Transverse colon (tissue), 4 donors: Measurements from ENCODE around the gene RNPEPL1. TPM values are rescaled to one million over a fixed set of nuclear protein-coding genes. Genes with fewer than 3 reads are reported as not detected.

Source experiments
- DNase-seq: peaks from one replicate; pipeline ENCODE4 v3.0.0-alpha.2; 2019
- H3K27ac ChIP-seq, 4 donors: fragments of 200-600 bp; sonication (generic); 2 replicates each; pipeline ENCODE4 v1.5.1; 2016 to 2018; ENCODE audit warnings: inconsistent platforms in 4 of 4
- H3K27me3 ChIP-seq: fragments of 200-600 bp; sonication (generic); 2 replicates; pipeline ENCODE4 v1.5.1; 2017; ENCODE audit warnings: inconsistent platforms
- H3K36me3 ChIP-seq, 4 donors: fragments of 200-600 bp; sonication (generic); 2 replicates each; pipeline ENCODE4 v1.5.1; 2017 to 2019; ENCODE audit warnings: inconsistent platforms in 4 of 4
- H3K4me1 ChIP-seq, 4 donors: fragments of 200-600 bp; sonication (generic); 2 replicates each; pipeline ENCODE4 v1.5.1; 2017 to 2020; ENCODE audit warnings: inconsistent platforms in 4 of 4
- H3K4me3 ChIP-seq, 4 donors: fragments of 200-600 bp; sonication (generic); 1 replicate in 1 of 4; 2 replicates in 3 of 4; pipeline versions ENCODE4 v1.5.1 to v1.6.1; 2017 to 2019; ENCODE audit warnings: inconsistent platforms in 4 of 4
- H3K9me3 ChIP-seq, 2 donors: fragments of 200-600 bp; sonication (generic); 2 replicates each; pipeline ENCODE4 v1.5.1; 2017 to 2019; ENCODE audit warnings: inconsistent platforms in 2 of 2
- EP300 ChIP-seq: sonication (generic); formaldehyde crosslinking; IDR thresholded peaks from one replicate; pipeline ENCODE4 v1.6.1; 2017; ENCODE audit warnings: antibody characterized with exemption, low read depth
- POLR2A ChIP-seq: fragments of 450-650 bp; IDR thresholded peaks from one replicate; pipeline ENCODE4 v1.6.1; 2016; ENCODE audit warnings: antibody characterized with exemption, mild to moderate bottlenecking, moderate library complexity
- POLR2AphosphoS5 ChIP-seq, 3 donors: sonication (generic); formaldehyde crosslinking; IDR thresholded peaks; one replicate each; pipeline ENCODE4 v1.6.1; 2016; ENCODE audit warnings: antibody characterized with exemption in 3 of 3
- WGBS, 2 donors: methylation state at CpG; one replicate each; pipeline ENCODE4 v1.1.5; 2018; ENCODE audit warnings: low coverage in 1 of 2; 5-methylcytosine and 5-hydroxymethylcytosine counted together
- in situ Hi-C, 4 donors: fragments of 200-750 bp; cut with MboI; loops; one replicate each; pipeline versions ENCODE4 v1.15.0 to v1.15.1; 2017; ENCODE audit warnings: low sequenced_read_pairs in 3 of 4, low pct_ligation_motif_present in 1 of 4, low pct_unique_long_range_greater_than_20kb in 1 of 4
- intact Hi-C: fragments of 100-400 bp; cut with DNase I; formaldehyde crosslinking; loops from one replicate; pipeline ENCODE4 v1.15.1; 2023; ENCODE audit warnings: low total_unique reads
- total RNA-seq, 4 donors: library from RNA; depleted of rRNA; stranded (reverse); fragments of >200 nt; gene quantifications; one replicate each; pipeline ENCODE4 v1.1.0, GENCODE V29; 2016
- TF ChIP-seq, protein P1 (sequence below), 5 experiments: fragments of 200-600 bp in 3 of 5; fragments of 450-650 bp in 2 of 5; sonication (generic) in 3 of 5; IDR thresholded peaks; 1 replicate in 2 of 5; 2 replicates in 3 of 5; pipeline ENCODE4 v1.5.1; 2016 to 2017; ENCODE audit warnings: antibody characterized with exemption in 5 of 5, inconsistent platforms in 3 of 5, mild to moderate bottlenecking in 2 of 5, moderate library complexity in 1 of 5

The RNPEPL1 gene
- total RNA-seq, 4 donors from 2014 or later: 118 to 208 (median 151) TPM

DNA sequence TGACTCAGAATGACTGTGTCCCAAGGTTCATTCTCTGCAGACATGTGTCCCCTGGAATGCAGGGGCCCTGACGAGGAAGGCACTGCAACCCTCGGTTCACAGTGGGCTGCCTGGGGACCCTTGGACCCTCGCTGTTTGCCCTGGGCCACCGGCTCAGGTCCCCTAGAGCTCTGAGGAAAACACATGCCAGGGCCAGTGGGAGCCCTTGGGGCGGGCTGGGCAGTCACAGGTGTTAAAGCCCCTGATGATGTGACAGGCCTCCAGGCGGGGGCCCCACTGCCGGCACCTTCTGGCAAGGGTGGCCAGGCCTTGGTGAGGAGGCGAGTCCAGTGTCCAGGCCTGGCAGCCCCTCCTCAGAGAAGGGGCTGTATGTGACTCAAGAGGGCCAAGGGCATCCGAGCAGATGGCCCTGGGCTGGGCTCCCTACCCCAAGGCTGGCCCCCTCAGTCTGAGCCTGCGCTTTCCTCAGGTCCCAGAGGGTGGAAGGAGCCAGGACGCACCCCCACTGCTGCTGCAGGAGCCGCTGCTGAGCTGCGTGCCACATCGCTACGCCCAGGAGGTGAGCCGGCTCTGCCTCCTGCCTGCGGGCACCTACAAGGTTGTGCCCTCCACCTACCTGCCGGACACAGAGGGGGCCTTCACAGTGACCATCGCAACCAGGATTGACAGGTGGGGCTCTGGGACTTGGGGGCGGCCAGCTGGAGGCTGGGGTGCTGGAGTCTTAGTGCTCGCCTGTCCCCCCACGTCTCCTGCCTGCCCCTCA lies 29.3 kb downstream of the RNPEPL1 start:
- H3K27me3 ChIP-seq: no peaks in the 10 kb centered on the region
- H3K36me3 ChIP-seq: no peaks in the 10 kb centered on the region
- no peak for TF ChIP-seq POLR2AphosphoS5 (IDR thresholded peaks at IDR 0.05)
- no peak for TF ChIP-seq EP300
- TF ChIP-seq, protein P1, sequence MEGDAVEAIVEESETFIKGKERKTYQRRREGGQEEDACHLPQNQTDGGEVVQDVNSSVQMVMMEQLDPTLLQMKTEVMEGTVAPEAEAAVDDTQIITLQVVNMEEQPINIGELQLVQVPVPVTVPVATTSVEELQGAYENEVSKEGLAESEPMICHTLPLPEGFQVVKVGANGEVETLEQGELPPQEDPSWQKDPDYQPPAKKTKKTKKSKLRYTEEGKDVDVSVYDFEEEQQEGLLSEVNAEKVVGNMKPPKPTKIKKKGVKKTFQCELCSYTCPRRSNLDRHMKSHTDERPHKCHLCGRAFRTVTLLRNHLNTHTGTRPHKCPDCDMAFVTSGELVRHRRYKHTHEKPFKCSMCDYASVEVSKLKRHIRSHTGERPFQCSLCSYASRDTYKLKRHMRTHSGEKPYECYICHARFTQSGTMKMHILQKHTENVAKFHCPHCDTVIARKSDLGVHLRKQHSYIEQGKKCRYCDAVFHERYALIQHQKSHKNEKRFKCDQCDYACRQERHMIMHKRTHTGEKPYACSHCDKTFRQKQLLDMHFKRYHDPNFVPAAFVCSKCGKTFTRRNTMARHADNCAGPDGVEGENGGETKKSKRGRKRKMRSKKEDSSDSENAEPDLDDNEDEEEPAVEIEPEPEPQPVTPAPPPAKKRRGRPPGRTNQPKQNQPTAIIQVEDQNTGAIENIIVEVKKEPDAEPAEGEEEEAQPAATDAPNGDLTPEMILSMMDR (IDR thresholded peaks at IDR 0.05): no peak
- no peak for TF ChIP-seq POLR2A
- intact Hi-C loops: no loop called here
- 93% methylated on average over 19 of the region's 22 CpGs; no CpG with 5 or more reads in 1 of the 2 donors for WGBS, 2 donors
- in situ Hi-C loops: no loop called here
- DNase-seq: no peak
- no peak overlapping the region for H3K4me3 ChIP-seq
- H3K4me1 ChIP-seq: peaks cover 0 to 4% (median 0%) of the 10 kb centered on the region in 4 donors
- H3K9me3 ChIP-seq: no peaks in the 10 kb centered on the region
- no peak overlapping the region for H3K27ac ChIP-seq

DNA sequence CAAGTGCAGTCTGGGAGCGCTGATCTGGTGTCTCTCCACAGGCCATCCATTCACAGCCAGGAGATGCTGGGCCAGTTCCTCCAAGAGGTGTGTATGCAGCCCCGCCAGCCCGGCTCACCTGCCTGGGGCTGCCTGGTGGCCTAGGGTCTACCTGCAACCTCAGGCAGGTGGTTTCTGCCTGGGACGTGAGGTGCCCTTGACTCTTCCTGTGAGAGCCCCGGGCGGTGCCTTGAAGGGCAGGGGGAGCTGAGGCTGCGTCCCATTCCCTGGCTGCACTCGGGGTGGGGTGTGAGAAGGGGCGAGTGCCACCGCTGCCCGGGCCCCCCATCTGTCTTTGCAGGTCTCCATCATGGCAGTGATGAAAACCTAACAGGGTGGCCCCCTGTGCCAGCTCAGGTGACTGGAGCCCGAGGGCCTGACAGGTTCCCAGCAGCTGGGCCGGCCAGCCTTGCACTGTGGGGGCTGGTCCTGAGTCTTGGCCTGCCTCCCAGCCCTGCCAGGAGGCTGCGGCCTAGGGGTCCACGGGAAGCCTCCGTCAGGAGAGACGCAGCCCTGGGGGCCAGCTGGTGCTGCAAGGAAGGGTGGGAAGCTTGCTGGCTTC lies 30.1 kb downstream of the RNPEPL1 start:
- in situ Hi-C loops: no loop called here
- intact Hi-C loops: no loop called here
- Histone ChIP-seq H3K9me3 (no peaks in the 10 kb centered on the region), H3K36me3 (no peaks in the 10 kb centered on the region), H3K4me3 (no peak overlapping the region), H3K4me1 (peaks cover 4 to 10% (median 6%) of the 10 kb centered on the region in 4 donors), H3K27me3 (no peaks in the 10 kb centered on the region), H3K27ac (no peak overlapping the region)
- WGBS, 2 donors: 94% methylated on average over 16 of the region's 17 CpGs; no CpG with 5 or more reads in 1 of the 2 donors
- DNase-seq: peak; percentile 6
- TF ChIP-seq POLR2AphosphoS5 (IDR thresholded peaks at IDR 0.05) (no peak), EP300 (no peak), POLR2A (no peak)
- TF ChIP-seq, protein P1 (IDR thresholded peaks at IDR 0.05): no peak

DNA sequence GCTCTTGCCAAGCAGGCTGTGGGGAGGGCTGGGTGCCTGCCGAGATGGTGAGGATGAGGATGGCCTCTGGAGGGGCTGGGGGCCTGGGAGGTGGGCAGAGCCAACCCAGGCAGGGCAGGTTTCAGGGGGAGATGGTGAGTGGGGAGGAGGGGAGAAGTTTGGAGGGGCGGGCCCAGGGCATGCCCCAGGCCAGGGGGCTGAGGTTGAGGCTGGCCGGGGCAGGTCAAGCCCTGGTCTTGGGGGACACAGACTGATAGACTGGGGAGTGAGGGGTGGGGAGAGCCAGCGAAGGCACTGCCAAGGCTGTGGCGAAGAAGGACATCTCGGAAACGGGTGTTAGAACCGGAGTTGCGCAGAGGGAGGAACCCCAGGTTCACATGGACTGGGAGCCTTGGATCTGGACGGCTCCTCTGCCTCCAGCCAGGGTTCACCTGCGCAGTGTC lies 30.9 kb downstream of the RNPEPL1 start:
- Histone ChIP-seq H3K27me3 (no peaks in the 10 kb centered on the region), H3K9me3 (no peaks in the 10 kb centered on the region), H3K4me3 (no peak overlapping the region), H3K27ac (no peak overlapping the region), H3K36me3 (no peaks in the 10 kb centered on the region), H3K4me1 (peaks cover 8 to 15% (median 13%) of the 10 kb centered on the region in 4 donors)
- no peak for DNase-seq
- in situ Hi-C loops (no loop called here), intact Hi-C loops (no loop called here)
- 97 to 100% methylated on average over 1 to 11 of the region's 11 CpGs for WGBS, 2 donors
- no peak for TF ChIP-seq EP300
- TF ChIP-seq POLR2AphosphoS5 (IDR thresholded peaks at IDR 0.05): no peak
- TF ChIP-seq POLR2A: no peak
- TF ChIP-seq, protein P1 (IDR thresholded peaks at IDR 0.05): no peak

DNA sequence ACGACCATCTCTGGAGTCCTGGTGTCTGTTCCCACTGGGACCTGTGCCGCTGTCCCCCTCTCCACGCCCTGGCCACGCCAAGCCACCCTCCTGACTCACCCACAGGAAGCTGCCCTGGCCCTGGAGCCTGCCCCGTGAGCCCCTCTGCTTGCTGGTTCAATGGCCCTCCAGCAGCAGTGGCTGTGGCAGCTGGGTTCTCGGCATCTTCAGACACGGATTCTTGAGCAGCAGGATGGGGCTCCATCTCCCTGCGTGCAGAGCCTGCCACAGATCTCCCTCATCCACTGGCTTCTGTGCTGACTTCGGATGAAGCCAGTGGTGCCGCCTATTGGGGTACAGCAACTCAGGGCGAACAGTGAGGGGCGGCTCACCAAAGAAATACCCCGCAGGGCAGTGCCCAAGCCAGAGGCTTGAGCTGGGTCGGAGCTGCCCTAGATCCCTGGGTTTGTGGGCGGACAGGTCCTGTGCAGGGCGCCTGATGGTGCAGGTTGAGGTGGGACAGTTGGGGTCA lies 32.2 kb downstream of the RNPEPL1 start:
- 90 to 91% methylated on average over 2 to 16 of the region's 16 CpGs for WGBS, 2 donors
- TF ChIP-seq EP300 (no peak), POLR2A (no peak), POLR2AphosphoS5 (IDR thresholded peaks at IDR 0.05) (no peak)
- TF ChIP-seq, protein P1 (IDR thresholded peaks at IDR 0.05): no peak
- H3K9me3 ChIP-seq: no peaks in the 10 kb centered on the region
- DNase-seq: peak; percentile 5
- in situ Hi-C loops (no loop called here), intact Hi-C loops (no loop called here)
- no peaks in the 10 kb centered on the region for H3K27me3 ChIP-seq
- H3K4me3 ChIP-seq: no peak overlapping the region
- H3K27ac ChIP-seq: no peak overlapping the region
- peaks cover 15 to 25% (median 22%) of the 10 kb centered on the region in 4 donors for H3K4me1 ChIP-seq
- H3K36me3 ChIP-seq: no peaks in the 10 kb centered on the region
